ENCODE measurements around the gene CAMKV.

The CAMKV gene

GRCh38 chr3:49877716-49878115 lies 8.0 kb upstream of the CAMKV start:
- Mint-ChIP-seq H3K27ac (no peak overlapping the region), H3K4me3 (no peak overlapping the region)

GRCh38 chr3:49876567-49876966 lies 6.9 kb upstream of the CAMKV start:
- Mint-ChIP-seq H3K27ac (no peak overlapping the region), H3K36me3 (no peaks in the 10 kb centered on the region), H3K4me1 (ENCODE audit: low read depth) (no peaks in the 10 kb centered on the region), H3K27me3 (no peaks in the 10 kb centered on the region), H3K4me3 (no peak overlapping the region), H3K9me3 (ENCODE audit: low read depth) (no peaks in the 10 kb centered on the region)

More at GRCh38 chr3:49877716-49878115, 8.0 kb upstream of the CAMKV start:
- no peaks in the 10 kb centered on the region for H3K27me3 Mint-ChIP-seq
- no peaks in the 10 kb centered on the region for H3K4me1 Mint-ChIP-seq (ENCODE audit: low read depth)
- no peaks in the 10 kb centered on the region for H3K36me3 Mint-ChIP-seq
- no peaks in the 10 kb centered on the region for H3K9me3 Mint-ChIP-seq (ENCODE audit: low read depth)

- Mint-ChIP-seq H3K4me3 (no peak overlapping the region), H3K27me3 (peaks cover 7% of the 10 kb centered on the region), H3K36me3 (no peaks in the 10 kb centered on the region), H3K4me1 (ENCODE audit: low read depth) (no peaks in the 10 kb centered on the region), H3K9me3 (ENCODE audit: low read depth) (no peaks in the 10 kb centered on the region), H3K27ac (no peak overlapping the region)
Observed at GRCh38 chr3:49873623-49874022, 3.9 kb upstream of the CAMKV start.

GRCh38 chr3:49872801-49873281 lies 3.1 kb upstream of the CAMKV start:
- no peak overlapping the region for H3K4me3 Mint-ChIP-seq
- H3K9me3 Mint-ChIP-seq (ENCODE audit: low read depth), result no peaks in the 10 kb centered on the region
- no peaks in the 10 kb centered on the region for H3K36me3 Mint-ChIP-seq
- H3K4me1 Mint-ChIP-seq (ENCODE audit: low read depth), result peaks cover 5% of the 10 kb centered on the region
- no peak overlapping the region for H3K27ac Mint-ChIP-seq
- H3K27me3 Mint-ChIP-seq, result peaks cover 12% of the 10 kb centered on the region

DNA sequence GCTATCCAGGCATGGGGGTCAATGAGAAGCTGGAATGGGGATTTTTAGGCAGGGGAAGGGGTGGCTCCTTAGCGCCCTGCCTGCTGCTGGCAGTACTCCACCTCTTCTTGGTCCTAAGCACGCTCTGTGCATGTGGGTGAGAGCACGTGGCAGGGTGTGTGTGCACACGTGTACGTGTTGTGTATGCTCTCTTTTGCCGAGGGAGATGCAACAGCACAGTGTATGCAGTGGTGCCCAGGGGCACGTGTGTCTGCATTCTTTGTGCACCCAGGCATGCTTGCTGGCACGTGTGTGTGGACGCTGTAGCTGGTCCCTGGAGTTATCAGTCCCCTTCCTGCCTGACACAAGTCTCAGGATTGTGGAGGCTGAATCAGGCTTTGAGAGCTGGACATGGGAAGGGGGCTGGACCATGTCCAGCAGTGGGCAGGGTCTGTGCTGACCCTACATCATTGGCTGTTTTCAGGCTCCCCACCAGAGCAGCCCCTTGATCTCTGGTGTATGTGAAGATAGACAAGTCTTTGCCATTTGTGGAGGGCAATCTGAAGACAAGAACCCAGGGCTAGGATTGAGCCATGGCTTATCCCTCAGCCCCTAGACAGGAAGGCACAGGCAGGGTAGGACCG lies 1.9 kb upstream of the CAMKV start:
- H3K4me3 Mint-ChIP-seq, result no peak overlapping the region
- H3K9me3 Mint-ChIP-seq (ENCODE audit: low read depth), result no peaks in the 10 kb centered on the region
- H3K27ac Mint-ChIP-seq, result no peak overlapping the region
- H3K27me3 Mint-ChIP-seq, result peaks cover 19% of the 10 kb centered on the region
- H3K36me3 Mint-ChIP-seq, result no peaks in the 10 kb centered on the region
- H3K4me1 Mint-ChIP-seq (ENCODE audit: low read depth), result peaks cover 5% of the 10 kb centered on the region

DNA sequence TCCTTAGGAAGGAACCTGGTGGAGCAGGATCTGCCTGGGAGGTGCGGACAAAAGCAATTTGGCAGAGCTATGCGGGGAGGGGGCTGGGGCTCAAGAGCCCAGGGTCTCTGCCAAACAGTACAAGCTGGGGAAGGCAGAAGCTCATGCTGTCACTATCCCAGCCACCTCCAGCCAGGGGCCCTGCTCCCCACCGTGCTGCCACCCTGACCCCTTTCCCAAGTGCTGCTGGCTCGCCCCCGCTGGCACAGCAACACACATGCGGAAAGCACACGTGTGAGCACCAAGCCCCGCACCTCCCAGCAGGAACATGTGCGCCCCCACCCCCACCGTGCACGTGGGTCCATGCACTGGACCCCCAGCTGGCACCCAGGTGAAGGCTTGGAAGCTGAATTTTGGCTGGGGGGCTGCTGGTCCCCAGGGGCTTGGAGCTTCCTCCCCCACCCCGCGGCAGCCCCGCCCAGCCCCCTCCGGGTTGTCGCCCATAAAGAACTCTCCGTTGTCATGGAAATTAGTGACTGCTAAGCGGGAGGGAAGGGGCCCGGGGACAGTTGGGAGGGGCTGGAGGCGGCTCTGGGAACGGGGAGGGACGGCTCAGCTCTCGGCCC lies 742 bp downstream of the CAMKV start:
- H3K4me3 Mint-ChIP-seq, result peak overlapping the region; percentile 52
- H3K27ac Mint-ChIP-seq, result no peak overlapping the region
- H3K36me3 Mint-ChIP-seq, result no peaks in the 10 kb centered on the region
- peaks cover 5% of the 10 kb centered on the region for H3K4me1 Mint-ChIP-seq (ENCODE audit: low read depth)
- peaks cover 19% of the 10 kb centered on the region for H3K27me3 Mint-ChIP-seq
- H3K9me3 Mint-ChIP-seq (ENCODE audit: low read depth), result no peaks in the 10 kb centered on the region

GRCh38 chr3:49867871-49868321 lies 1.8 kb downstream of the CAMKV start:
- H3K27ac Mint-ChIP-seq, result no peak overlapping the region
- no peaks in the 10 kb centered on the region for H3K36me3 Mint-ChIP-seq
- H3K4me1 Mint-ChIP-seq (ENCODE audit: low read depth), result peaks cover 5% of the 10 kb centered on the region
- peak overlapping the region; percentile 52 for H3K4me3 Mint-ChIP-seq
- no peaks in the 10 kb centered on the region for H3K9me3 Mint-ChIP-seq (ENCODE audit: low read depth)
- H3K27me3 Mint-ChIP-seq, result peaks cover 22% of the 10 kb centered on the region

- peak overlapping the region; percentile 40 for H3K4me3 Mint-ChIP-seq
- no peaks in the 10 kb centered on the region for H3K9me3 Mint-ChIP-seq (ENCODE audit: low read depth)
- peaks cover 5% of the 10 kb centered on the region for H3K4me1 Mint-ChIP-seq (ENCODE audit: low read depth)
- no peak overlapping the region for H3K27ac Mint-ChIP-seq
- no peaks in the 10 kb centered on the region for H3K36me3 Mint-ChIP-seq
- H3K27me3 Mint-ChIP-seq, result peaks cover 22% of the 10 kb centered on the region
Observed at GRCh38 chr3:49867400-49867799, 2.3 kb downstream of the CAMKV start.

DNA sequence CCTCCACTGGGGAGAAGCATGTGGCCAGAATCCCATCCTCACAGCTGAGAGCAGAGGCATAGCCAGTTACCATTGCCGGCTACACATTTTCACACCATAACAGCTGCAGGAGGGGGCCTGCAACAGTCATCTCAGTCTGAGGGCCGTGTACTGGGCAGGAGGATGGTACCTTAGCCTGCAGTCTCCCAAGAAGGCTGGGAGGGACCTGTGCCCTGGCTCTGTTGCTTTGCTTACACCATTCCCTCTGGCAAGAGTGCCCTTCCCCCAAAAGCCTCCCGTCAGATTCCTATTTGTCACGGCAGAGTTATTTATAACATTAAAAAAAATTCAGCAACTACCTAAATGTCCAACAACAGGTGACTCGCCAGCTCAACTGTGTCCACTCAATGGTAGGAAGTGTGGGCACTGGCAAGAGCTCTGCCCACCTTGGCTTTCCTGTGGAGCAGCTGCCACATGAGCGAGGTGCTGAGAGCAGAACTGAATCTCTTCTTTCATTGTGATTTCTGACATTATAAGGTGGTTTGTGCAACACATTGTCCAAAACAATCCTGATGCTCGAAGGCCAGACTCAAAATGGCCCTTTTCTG lies 4.4 kb downstream of the CAMKV start:
- Mint-ChIP-seq H3K27me3 (peaks cover 16% of the 10 kb centered on the region), H3K36me3 (no peaks in the 10 kb centered on the region), H3K27ac (no peak overlapping the region), H3K4me3 (no peak overlapping the region), H3K4me1 (ENCODE audit: low read depth) (peaks cover 5% of the 10 kb centered on the region), H3K9me3 (ENCODE audit: low read depth) (no peaks in the 10 kb centered on the region)

DNA sequence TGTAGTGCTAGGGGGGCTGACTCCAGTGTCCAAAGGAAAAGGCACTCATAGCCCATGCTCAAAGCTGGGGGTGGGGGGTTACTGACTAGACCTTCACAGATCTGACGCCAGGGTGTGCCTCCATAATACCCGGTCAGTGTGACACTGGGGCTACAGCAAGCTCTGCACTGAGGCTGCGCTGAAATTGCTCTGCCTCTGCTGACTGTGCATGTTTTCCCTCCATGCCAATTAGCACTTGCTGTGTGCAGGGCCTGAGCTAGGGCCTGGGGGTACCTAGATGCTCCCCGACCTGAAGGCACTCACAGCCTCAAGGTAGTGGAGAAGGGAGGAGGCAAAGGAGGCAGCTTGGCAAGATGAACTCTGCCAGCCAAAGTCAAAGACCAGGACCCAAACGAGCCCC lies 5.2 kb downstream of the CAMKV start:
- Mint-ChIP-seq H3K4me3 (no peak overlapping the region), H3K4me1 (ENCODE audit: low read depth) (peaks cover 5% of the 10 kb centered on the region), H3K27ac (no peak overlapping the region), H3K36me3 (no peaks in the 10 kb centered on the region), H3K27me3 (peaks cover 15% of the 10 kb centered on the region), H3K9me3 (ENCODE audit: low read depth) (no peaks in the 10 kb centered on the region)

DNA sequence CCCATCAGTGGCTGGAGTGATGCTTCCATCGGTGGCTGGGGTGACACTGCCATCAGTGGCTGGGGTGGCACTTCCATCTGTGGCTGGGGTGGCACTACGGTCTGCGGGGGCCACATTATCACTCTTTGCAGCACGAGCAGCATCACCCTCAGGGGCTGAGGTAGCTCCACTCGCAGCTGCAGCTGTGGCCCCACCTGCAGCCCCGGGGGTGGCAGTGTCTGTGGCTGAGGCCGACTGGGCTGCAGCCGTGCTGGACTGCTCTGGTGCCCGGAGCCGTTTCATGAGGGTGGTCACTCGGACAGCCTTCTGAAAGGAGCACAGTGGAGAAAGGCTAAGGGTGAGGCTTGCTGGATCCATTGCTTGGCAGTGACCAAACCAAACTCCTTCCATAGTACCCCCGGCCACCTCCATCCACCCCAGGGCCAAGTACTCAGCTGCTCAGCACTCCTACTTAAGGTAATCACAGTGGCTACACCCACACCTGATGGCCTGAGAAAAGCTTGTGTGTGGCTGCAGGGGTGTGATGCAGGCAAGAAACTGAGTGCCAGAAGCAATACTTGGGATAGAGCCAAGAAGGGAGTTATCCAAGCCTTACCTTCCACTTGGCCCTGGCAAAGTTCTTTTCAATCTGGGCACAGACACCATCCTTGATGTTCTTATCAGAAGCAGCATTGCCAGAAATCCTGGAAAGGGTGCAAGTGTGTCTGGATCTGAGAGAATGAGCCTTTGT lies 10.0 kb downstream of the CAMKV start:
- peaks cover 13% of the 10 kb centered on the region for H3K4me1 Mint-ChIP-seq (ENCODE audit: low read depth)
- no peak overlapping the region for H3K27ac Mint-ChIP-seq
- no peaks in the 10 kb centered on the region for H3K36me3 Mint-ChIP-seq
- H3K9me3 Mint-ChIP-seq (ENCODE audit: low read depth), result no peaks in the 10 kb centered on the region
- H3K4me3 Mint-ChIP-seq, result no peak overlapping the region
- H3K27me3 Mint-ChIP-seq, result peaks cover 3% of the 10 kb centered on the region

DNA sequence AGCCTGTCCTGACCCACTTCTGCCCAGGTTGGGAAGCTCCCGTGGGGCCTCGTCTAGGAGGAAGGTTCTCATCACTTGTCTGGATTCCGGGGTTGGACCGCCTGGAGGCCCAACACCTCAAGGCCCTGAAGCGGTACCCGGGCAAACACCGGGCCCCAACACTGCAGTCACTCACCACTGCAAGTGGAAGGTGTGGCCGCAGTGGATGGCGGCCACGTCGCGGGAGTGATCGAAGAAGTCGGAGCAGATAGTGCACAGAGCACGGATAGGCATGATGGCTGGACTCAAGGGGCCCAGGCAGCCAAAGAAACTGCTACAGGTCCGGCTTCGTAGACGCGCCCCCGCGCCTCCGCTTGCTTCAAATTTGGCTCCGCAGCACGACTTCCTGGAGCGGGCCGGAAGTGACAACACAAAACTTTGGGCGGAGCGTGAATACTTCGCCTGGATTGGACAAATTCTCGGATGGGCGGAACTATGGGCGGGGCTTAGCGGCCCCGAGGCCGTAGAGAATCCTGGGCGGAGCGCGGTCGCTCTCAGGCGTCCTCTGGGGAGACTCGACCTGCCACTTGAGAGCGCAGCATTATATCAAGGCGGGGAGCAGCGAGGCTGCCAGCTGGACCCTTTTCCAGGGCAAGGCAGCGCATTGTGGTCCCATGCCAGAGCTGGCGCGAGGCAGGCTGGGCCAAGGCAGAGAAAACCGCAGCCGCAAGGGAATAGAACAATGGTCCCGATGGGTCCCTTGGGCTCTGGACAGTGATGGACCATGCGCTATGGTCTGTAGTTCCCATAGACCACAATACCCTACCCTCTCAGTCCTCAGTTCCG lies 13.3 kb downstream of the CAMKV start, which contains the start of gene TRAIP:
Gene TRAIP (minus strand): TSS at position 384 of the 825 bp plus-strand sequence. CDS start 111 bp downstream, at position 273.
- Mint-ChIP-seq H3K4me1 (ENCODE audit: low read depth) (peaks cover 13% of the 10 kb centered on the region), H3K27ac (peak within 1 kb of the TSS; percentile 56), H3K9me3 (ENCODE audit: low read depth) (no peaks in the 10 kb centered on the region)

DNA sequence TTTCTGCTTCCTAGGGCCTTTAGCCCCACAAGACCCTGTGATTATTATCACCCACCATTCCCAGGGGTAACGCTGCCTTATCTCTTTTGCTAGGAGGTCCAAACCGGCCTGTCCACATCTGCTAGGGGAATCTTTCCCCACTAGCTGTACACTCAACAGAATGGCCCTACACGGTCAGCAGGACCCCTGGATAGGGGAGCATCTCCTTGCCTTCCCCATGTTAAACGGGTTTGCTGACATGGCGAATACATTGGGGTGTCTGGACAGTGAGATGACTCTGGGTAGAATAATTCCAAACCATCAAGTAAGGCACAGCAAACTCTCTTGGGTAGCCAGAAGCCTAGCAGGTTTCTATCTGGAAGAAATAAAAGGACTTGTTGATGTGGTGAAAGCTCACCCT lies 14.0 kb downstream of the CAMKV start:
- H3K4me3 Mint-ChIP-seq, result peak overlapping the region; percentile 91

More for the DNA sequence above, 13.3 kb downstream of the CAMKV start, which contains the start of gene TRAIP:
- H3K36me3 Mint-ChIP-seq, result no peaks in the 10 kb centered on the region
- peak within 1 kb of the TSS; percentile 91 for H3K4me3 Mint-ChIP-seq
- no peaks in the 10 kb centered on the region for H3K27me3 Mint-ChIP-seq

DNA sequence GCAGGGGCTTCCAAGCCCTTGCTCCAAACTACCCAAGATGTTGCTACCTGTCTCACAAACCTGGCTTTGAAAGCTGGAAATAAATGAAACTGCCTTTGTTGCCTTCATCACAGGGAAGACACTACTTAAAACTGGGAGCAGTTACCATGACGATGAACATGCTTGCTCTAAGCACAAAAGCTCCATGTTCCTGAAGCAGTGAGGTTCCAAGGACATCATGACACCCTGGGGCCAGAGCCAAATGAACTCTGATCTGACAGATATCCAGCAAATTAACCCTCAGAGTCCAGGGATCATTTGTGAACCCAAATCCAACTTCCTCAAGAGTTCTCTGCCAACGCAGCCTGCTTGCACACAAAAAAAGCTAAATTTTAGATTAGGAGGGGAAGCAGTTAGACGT lies 24.0 kb downstream of the CAMKV start:
- no peaks in the 10 kb centered on the region for H3K9me3 Mint-ChIP-seq (ENCODE audit: low read depth)
- H3K4me3 Mint-ChIP-seq, result no peak overlapping the region
- no peak overlapping the region for H3K27ac Mint-ChIP-seq
- no peaks in the 10 kb centered on the region for H3K36me3 Mint-ChIP-seq
- no peaks in the 10 kb centered on the region for H3K4me1 Mint-ChIP-seq (ENCODE audit: low read depth)
- no peaks in the 10 kb centered on the region for H3K27me3 Mint-ChIP-seq

More for the DNA sequence above, 14.0 kb downstream of the CAMKV start:
- Mint-ChIP-seq H3K4me1 (ENCODE audit: low read depth) (peaks cover 13% of the 10 kb centered on the region), H3K27me3 (no peaks in the 10 kb centered on the region), H3K36me3 (no peaks in the 10 kb centered on the region), H3K9me3 (ENCODE audit: low read depth) (no peaks in the 10 kb centered on the region), H3K27ac (no peak overlapping the region)

Data from activated naive CD8-positive, alpha-beta T cell (primary cell).